HG02852 (cell line): Measurements from ENCODE around the gene SDHAF3.
"Not testable (repeated sequence)": the region's sequence is repeated elsewhere in the genome, so short reads cannot be mapped to it uniquely, and the experiment has no call there.

Source experiments
- ATAC-seq: cut with Tn5 transposase; IDR thresholded peaks from one replicate; pipeline ENCODE4 v1.9.1; 2021; ENCODE audit warnings: mild to moderate bottlenecking, moderate library complexity; ENCODE audit not compliant: unreplicated experiment

The SDHAF3 gene

GRCh38 chr7:97117372-97118188 lies at the start of gene SDHAF3:
Gene SDHAF3 (plus strand): TSS chr7:97117698. CDS start chr7:97117724, 26 bp downstream.
- peak; percentile 96 for ATAC-seq

GRCh38 chr7:97072025-97072424 lies 45.5 kb upstream of the SDHAF3 start:
- ATAC-seq: not testable (repeated sequence)

GRCh38 chr7:97075928-97076327 lies 41.6 kb upstream of the SDHAF3 start:
- no peak for ATAC-seq

- ATAC-seq: no peak
Measured at GRCh38 chr7:97078023-97078969, 39.2 kb upstream of the SDHAF3 start.

- no peak for ATAC-seq
Measured at GRCh38 chr7:97079300-97079699, 38.2 kb upstream of the SDHAF3 start.

GRCh38 chr7:97081521-97082300 lies 35.8 kb upstream of the SDHAF3 start:
- ATAC-seq: no peak

- ATAC-seq: no peak
Measured at GRCh38 chr7:97088364-97088763, 29.1 kb upstream of the SDHAF3 start.

GRCh38 chr7:97089771-97090170 lies 27.7 kb upstream of the SDHAF3 start:
- ATAC-seq: no peak

- ATAC-seq: no peak
Measured at GRCh38 chr7:97090761-97091353, 26.6 kb upstream of the SDHAF3 start.

GRCh38 chr7:97094284-97094930 lies 23.1 kb upstream of the SDHAF3 start:
- no peak for ATAC-seq

GRCh38 chr7:97096037-97096436 lies 21.5 kb upstream of the SDHAF3 start:
- no peak for ATAC-seq

GRCh38 chr7:97096661-97097060 lies 20.8 kb upstream of the SDHAF3 start:
- ATAC-seq: no peak

- peak; percentile 95 for ATAC-seq
Measured at GRCh38 chr7:97104719-97105238, 12.7 kb upstream of the SDHAF3 start.

GRCh38 chr7:97107192-97107800 lies 10.2 kb upstream of the SDHAF3 start:
- ATAC-seq: no peak

- no peak for ATAC-seq
Measured at GRCh38 chr7:97116308-97116707, 1.2 kb upstream of the SDHAF3 start.

GRCh38 chr7:97117035-97117371 lies 495 bp upstream of the SDHAF3 start:
- ATAC-seq: no peak

- no peak for ATAC-seq
Measured at GRCh38 chr7:97118306-97118917, 914 bp downstream of the SDHAF3 start.

GRCh38 chr7:97119747-97120146 lies 2.2 kb downstream of the SDHAF3 start:
- no peak for ATAC-seq
